Hepatocyte (in vitro differentiated cells): ENCODE measurements around the gene PSMD2.

Experiments used
- EZH2phosphoT487 ChIP-seq: fragments of 200-600 bp; sonication (generic); IDR thresholded peaks from one replicate; pipeline ENCODE4 v1.6.1; 2018; ENCODE audit warnings: antibody characterized with exemption, mild to moderate bottlenecking, low read depth, moderate library complexity; ENCODE audit not compliant: unreplicated experiment, severe bottlenecking
- TF ChIP-seq, protein P1 (sequence below): fragments of 200-600 bp; sonication (generic); IDR thresholded peaks from 2 replicates; pipeline ENCODE4 v1.5.1; 2016; ENCODE audit warnings: antibody characterized with exemption, mild to moderate bottlenecking; ENCODE audit not compliant: poor library complexity

DNA sequence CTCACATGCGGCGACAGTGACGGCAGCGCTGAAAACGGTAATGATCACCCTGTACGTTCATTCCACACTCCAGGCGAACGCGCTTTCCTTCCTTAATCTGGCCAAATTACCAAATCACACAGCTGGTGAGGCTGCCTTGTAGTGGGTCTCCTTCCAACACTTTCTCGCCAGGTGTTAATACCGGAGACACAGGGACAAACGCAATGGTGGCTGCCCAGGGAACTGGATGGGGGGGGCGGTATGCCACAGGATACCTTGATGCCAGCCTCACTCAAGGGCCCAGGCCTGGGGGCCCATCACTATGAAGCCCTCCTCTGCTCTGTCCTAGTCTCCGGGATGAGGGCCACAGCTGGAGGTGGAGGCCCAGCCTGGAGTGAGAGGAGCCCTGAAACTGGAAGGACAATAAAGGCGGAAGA, 36.3 kb upstream of the PSMD2 start:
- TF ChIP-seq, protein P1, sequence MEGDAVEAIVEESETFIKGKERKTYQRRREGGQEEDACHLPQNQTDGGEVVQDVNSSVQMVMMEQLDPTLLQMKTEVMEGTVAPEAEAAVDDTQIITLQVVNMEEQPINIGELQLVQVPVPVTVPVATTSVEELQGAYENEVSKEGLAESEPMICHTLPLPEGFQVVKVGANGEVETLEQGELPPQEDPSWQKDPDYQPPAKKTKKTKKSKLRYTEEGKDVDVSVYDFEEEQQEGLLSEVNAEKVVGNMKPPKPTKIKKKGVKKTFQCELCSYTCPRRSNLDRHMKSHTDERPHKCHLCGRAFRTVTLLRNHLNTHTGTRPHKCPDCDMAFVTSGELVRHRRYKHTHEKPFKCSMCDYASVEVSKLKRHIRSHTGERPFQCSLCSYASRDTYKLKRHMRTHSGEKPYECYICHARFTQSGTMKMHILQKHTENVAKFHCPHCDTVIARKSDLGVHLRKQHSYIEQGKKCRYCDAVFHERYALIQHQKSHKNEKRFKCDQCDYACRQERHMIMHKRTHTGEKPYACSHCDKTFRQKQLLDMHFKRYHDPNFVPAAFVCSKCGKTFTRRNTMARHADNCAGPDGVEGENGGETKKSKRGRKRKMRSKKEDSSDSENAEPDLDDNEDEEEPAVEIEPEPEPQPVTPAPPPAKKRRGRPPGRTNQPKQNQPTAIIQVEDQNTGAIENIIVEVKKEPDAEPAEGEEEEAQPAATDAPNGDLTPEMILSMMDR = no peak
- peak; percentile 31 for TF ChIP-seq EZH2phosphoT487
